HFF-Myc (cell line): Measurements from ENCODE around the gene SLC38A8.

Experiments
- DNase-seq: peaks from one replicate; pipeline ENCODE4 v3.0.0-alpha.2; 2011; ENCODE audit warnings: low read depth; ENCODE audit errors: extremely low read depth
- H3K4me3 ChIP-seq: replicated peaks from 2 replicates; pipeline ENCODE4 v1.5.1; 2011; ENCODE audit warnings: low read depth, mild to moderate bottlenecking, control low read depth, low read length
- CTCF ChIP-seq: IDR thresholded peaks from 2 replicates; pipeline ENCODE4 v1.5.1; 2012; ENCODE audit warnings: mild to moderate bottlenecking, low read depth, low read length, control low read depth; ENCODE audit errors: missing control alignments

SLC38A8 gene

GRCh38 chr16:84007965-84008364 is 34.6 kb downstream of the SLC38A8 start:
- no peak overlapping the region for H3K4me3 ChIP-seq
- TF ChIP-seq CTCF, result no peak
- DNase-seq, result no peak

- no peak for TF ChIP-seq CTCF
- DNase-seq, result no peak
Measured at GRCh38 chr16:84007520-84007919, 35.1 kb downstream of the SLC38A8 start.

GRCh38 chr16:84005391-84005790 is 37.2 kb downstream of the SLC38A8 start:
- TF ChIP-seq CTCF, result no peak
- no peak for DNase-seq
- no peak overlapping the region for H3K4me3 ChIP-seq

More at GRCh38 chr16:84007520-84007919, 35.1 kb downstream of the SLC38A8 start:
- H3K4me3 ChIP-seq, result no peak overlapping the region

- no peak overlapping the region for H3K4me3 ChIP-seq
- no peak for DNase-seq
- no peak for TF ChIP-seq CTCF
Measured at GRCh38 chr16:84004442-84004841, 38.2 kb downstream of the SLC38A8 start.

- DNase-seq, result no peak
- H3K4me3 ChIP-seq, result no peak overlapping the region
- TF ChIP-seq CTCF, result no peak
Measured at GRCh38 chr16:84003038-84003437, 39.6 kb downstream of the SLC38A8 start.

GRCh38 chr16:84001726-84002125 is 40.9 kb downstream of the SLC38A8 start:
- no peak for DNase-seq
- no peak overlapping the region for H3K4me3 ChIP-seq
- TF ChIP-seq CTCF, result no peak

- no peak for DNase-seq
- TF ChIP-seq CTCF, result no peak
Measured at GRCh38 chr16:84000989-84001642, 41.5 kb downstream of the SLC38A8 start.

More at GRCh38 chr16:84000989-84001642, 41.5 kb downstream of the SLC38A8 start:
- no peak overlapping the region for H3K4me3 ChIP-seq
